Upper lobe of right lung (tissue), 1 donor: ENCODE data around the gene MCMBP. TPM values are rescaled to one million over a fixed set of nuclear protein-coding genes. Genes with fewer than 3 reads are reported as not detected.
"Not testable (repeated sequence)": the region's sequence is repeated elsewhere in the genome, so short reads cannot be mapped to it uniquely, and the experiment has no call there.

Experiments
- ATAC-seq: fragments of 200-7000 bp; cut with Tn5 transposase; one replicate; pipeline ENCODE4 v1.9.1; 2020; ENCODE audit warnings: mild to moderate bottlenecking, moderate library complexity
- DNase-seq: peaks from one replicate; pipeline ENCODE4 v3.0.0-alpha.2; 2020
- H3K27ac ChIP-seq: fragments of 200-600 bp; one replicate; pipeline ENCODE4 v1.8.0; 2022
- H3K27me3 ChIP-seq: fragments of 200-600 bp; one replicate; pipeline ENCODE4 v1.8.0; 2022; ENCODE audit warnings: mild to moderate bottlenecking
- H3K36me3 ChIP-seq: fragments of 200-600 bp; one replicate; pipeline ENCODE4 v1.8.0; 2022
- H3K4me1 ChIP-seq: fragments of 200-600 bp; one replicate; pipeline ENCODE4 v1.8.0; 2022
- H3K4me3 ChIP-seq: fragments of 200-600 bp; one replicate; pipeline ENCODE4 v1.8.0; 2022; ENCODE audit warnings: mild to moderate bottlenecking
- H3K9me3 ChIP-seq: fragments of 200-600 bp; one replicate; pipeline ENCODE4 v1.8.0; 2022
- CTCF ChIP-seq: fragments of 200-600 bp; IDR thresholded peaks from one replicate; pipeline ENCODE4 v1.8.0; 2022; ENCODE audit warnings: antibody characterized with exemption
- intact Hi-C: fragments of 100-400 bp; cut with DNase I; formaldehyde crosslinking; loops from one replicate; pipeline ENCODE4 v1.11.0; 2022
- total RNA-seq: library from RNA; stranded (reverse); fragmentation: NEBNext Ultra II Directional; extraction: Animal tissue kit (Norgen Biotek cat#: 25700); gene quantifications from one replicate; pipeline ENCODE4 v1.2.1, GENCODE V29; 2021
- donor health status: DM: no; HTN: yes; CAD: no; lungs with severe emphysema.

Gene MCMBP
- total RNA-seq, 1 donor from 2014 or later, result 54.7 TPM

GRCh38 chr10:119878524-119878923 is 5.9 kb upstream of the MCMBP start:
- Histone ChIP-seq H3K4me1 (no peaks in the 10 kb centered on the region), H3K27ac (no peak overlapping the region), H3K9me3 (no peaks in the 10 kb centered on the region), H3K27me3 (no peaks in the 10 kb centered on the region), H3K36me3 (no peaks in the 10 kb centered on the region), H3K4me3 (no peak overlapping the region)
- intact Hi-C loops, result no loop called here
- TF ChIP-seq CTCF, result no peak
- no peak for DNase-seq
- no peak for ATAC-seq

- DNase-seq, result peak; percentile 96
- peak; percentile 98 for ATAC-seq
- Histone ChIP-seq H3K4me3 (peak overlapping the region; percentile 85), H3K27ac (peak overlapping the region; percentile 91), H3K9me3 (no peaks in the 10 kb centered on the region), H3K4me1 (peaks cover 20% of the 10 kb centered on the region), H3K27me3 (no peaks in the 10 kb centered on the region), H3K36me3 (no peaks in the 10 kb centered on the region)
- intact Hi-C loops, result no loop called here
- TF ChIP-seq CTCF, result no peak
Observed at GRCh38 chr10:119872860-119873681, 428 bp upstream of the MCMBP start.

GRCh38 chr10:119871881-119872609 is 598 bp downstream of the MCMBP start:
- DNase-seq, result peak; percentile 88
- intact Hi-C loops, result no loop called here
- peak; percentile 69 for ATAC-seq
- no peak for TF ChIP-seq CTCF
- Histone ChIP-seq H3K27me3 (no peaks in the 10 kb centered on the region), H3K4me3 (peak overlapping the region; percentile 85), H3K36me3 (no peaks in the 10 kb centered on the region), H3K4me1 (peaks cover 20% of the 10 kb centered on the region), H3K9me3 (no peaks in the 10 kb centered on the region), H3K27ac (peak overlapping the region; percentile 91)

- DNase-seq, H3K27ac ChIP-seq, H3K4me3 ChIP-seq, H3K36me3 ChIP-seq, ATAC-seq, intact Hi-C loops, H3K27me3 ChIP-seq, H3K9me3 ChIP-seq: not testable (repeated sequence)
- H3K4me1 ChIP-seq, result peaks cover 20% of the 10 kb centered on the region
Observed at GRCh38 chr10:119869398-119869797, 3.2 kb downstream of the MCMBP start.

GRCh38 chr10:119867317-119867716 is 5.3 kb downstream of the MCMBP start:
- no peaks in the 10 kb centered on the region for H3K36me3 ChIP-seq
- intact Hi-C loops, result no loop called here
- no peak for ATAC-seq

More at GRCh38 chr10:119867317-119867716, 5.3 kb downstream of the MCMBP start:
- no peak for TF ChIP-seq CTCF
- Histone ChIP-seq H3K27ac (no peak overlapping the region), H3K4me3 (no peak overlapping the region), H3K27me3 (no peaks in the 10 kb centered on the region), H3K9me3 (no peaks in the 10 kb centered on the region), H3K4me1 (peaks cover 20% of the 10 kb centered on the region)
- DNase-seq, result no peak
